ENCODE data around the gene MGRN1.

The MGRN1 gene

GRCh38 chr16:4624015-4624826, at the start of gene MGRN1:
Gene MGRN1 (plus strand): TSS chr16:4624826. CDS start chr16:4624961, 135 bp downstream.
- FAIRE-seq = peak; percentile 83

- no peak for FAIRE-seq
These were observed 49.5 kb upstream of the MGRN1 start for GRCh38 chr16:4574919-4575705.

GRCh38 chr16:4576008-4576407, 48.6 kb upstream of the MGRN1 start:
- no peak for FAIRE-seq

GRCh38 chr16:4578961-4579530, 45.6 kb upstream of the MGRN1 start:
- no peak for FAIRE-seq

- no peak for FAIRE-seq
These were observed 44.4 kb upstream of the MGRN1 start for GRCh38 chr16:4580250-4580649.

- FAIRE-seq = no peak
These were observed 40.7 kb upstream of the MGRN1 start for GRCh38 chr16:4583906-4584305.

- no peak for FAIRE-seq
These were observed 38.3 kb upstream of the MGRN1 start for GRCh38 chr16:4586291-4586690.

GRCh38 chr16:4588386-4588785, 36.2 kb upstream of the MGRN1 start:
- FAIRE-seq = no peak

GRCh38 chr16:4588961-4589360, 35.7 kb upstream of the MGRN1 start:
- no peak for FAIRE-seq

- no peak for FAIRE-seq
These were observed 33.4 kb upstream of the MGRN1 start for GRCh38 chr16:4591191-4591590.

GRCh38 chr16:4591706-4592470, 32.7 kb upstream of the MGRN1 start:
- no peak for FAIRE-seq

GRCh38 chr16:4593086-4593485, 31.5 kb upstream of the MGRN1 start:
- no peak for FAIRE-seq

GRCh38 chr16:4594433-4595410, 29.9 kb upstream of the MGRN1 start:
- no peak for FAIRE-seq

GRCh38 chr16:4597174-4597573, 27.5 kb upstream of the MGRN1 start:
- FAIRE-seq = no peak

- no peak for FAIRE-seq
These were observed 25.6 kb upstream of the MGRN1 start for GRCh38 chr16:4599037-4599436.

GRCh38 chr16:4599545-4599944, 25.1 kb upstream of the MGRN1 start:
- no peak for FAIRE-seq

- FAIRE-seq = no peak
These were observed 23.4 kb upstream of the MGRN1 start for GRCh38 chr16:4601036-4601863.

- FAIRE-seq = no peak
These were observed 22.8 kb upstream of the MGRN1 start for GRCh38 chr16:4601864-4602186.

GRCh38 chr16:4602331-4602730, 22.3 kb upstream of the MGRN1 start:
- no peak for FAIRE-seq

- FAIRE-seq = no peak
These were observed 20.9 kb upstream of the MGRN1 start for GRCh38 chr16:4603624-4604170.

- FAIRE-seq = no peak
These were observed 20.2 kb upstream of the MGRN1 start for GRCh38 chr16:4604401-4604800.
